WTC11 (cell line): ENCODE measurements around the gene SMYD1. TPM values are rescaled to one million over a fixed set of nuclear protein-coding genes. Genes with fewer than 3 reads are reported as not detected.
A peak's percentile ranks its signal among the peaks of the same experiment; 100 is the strongest.

Source experiments
- ATAC-seq: fragments of 200-7000 bp; cut with Tn5 transposase; 2 replicates; pipeline ENCODE4 v1.10.0; 2021; ENCODE audit warnings: mild to moderate bottlenecking, moderate library complexity
- CTCF ChIA-PET: fragments of 300-600 bp; sonication (Branson Sonifier 250); formaldehyde crosslinking; loops from one replicate; lab custom pipeline; 2021; ENCODE audit warnings: antibody characterized with exemption; lab: Charles Lee
- POLR2A ChIA-PET: fragments of 350-600 bp; sonication (Branson Sonifier 250); formaldehyde crosslinking; loops from one replicate; lab custom pipeline; 2021; ENCODE audit warnings: antibody characterized with exemption; lab: Charles Lee
- DNase-seq: peaks from one replicate; pipeline ENCODE4 v3.0.0; 2021; ENCODE audit warnings: low spot score
- H3K27ac Mint-ChIP-seq: 2 replicates; pipeline ENCODE4 v1.8.0; 2021; ENCODE audit warnings: mixed read lengths
- H3K27me3 Mint-ChIP-seq: 2 replicates; pipeline ENCODE4 v1.8.0; 2021; ENCODE audit warnings: low read depth, mild to moderate bottlenecking, moderate library complexity, mixed read lengths
- H3K36me3 Mint-ChIP-seq: 2 replicates; pipeline ENCODE4 v1.8.0; 2021; ENCODE audit warnings: mixed read lengths
- H3K4me1 Mint-ChIP-seq: 2 replicates; pipeline ENCODE4 v1.8.0; 2022; ENCODE audit warnings: mixed read lengths
- H3K4me3 Mint-ChIP-seq: 2 replicates; pipeline ENCODE4 v1.8.0; 2021; ENCODE audit warnings: mild to moderate bottlenecking, moderate library complexity, mixed read lengths
- H3K9me3 Mint-ChIP-seq: 2 replicates; pipeline ENCODE4 v1.8.0; 2021; ENCODE audit warnings: mixed read lengths
- CBFB ChIP-seq: sonication (generic); formaldehyde crosslinking; IDR thresholded peaks from 2 replicates; pipeline ENCODE4 v1.8.1; 2022; ENCODE audit warnings: mild to moderate bottlenecking, low read depth, missing genetic modification reagents
- ESRRA ChIP-seq: sonication (generic); formaldehyde crosslinking; IDR thresholded peaks from 2 replicates; pipeline ENCODE4 v1.8.1; 2022; ENCODE audit warnings: mild to moderate bottlenecking, missing genetic modification reagents, borderline replicate concordance
- GABPB1 ChIP-seq: sonication (generic); formaldehyde crosslinking; IDR thresholded peaks from 2 replicates; pipeline ENCODE4 v1.8.1; 2023; ENCODE audit warnings: mild to moderate bottlenecking, missing genetic modification reagents
- GTF2I ChIP-seq: fragments of 250-450 bp; sonication (Bioruptor Pico); conservative IDR thresholded peaks from 2 replicates; pipeline ENCODE4 v1.4.0; 2021; ENCODE audit warnings: mild to moderate bottlenecking
- IRF2 ChIP-seq: sonication (generic); formaldehyde crosslinking; IDR thresholded peaks from 2 replicates; pipeline ENCODE4 v1.8.0; 2022; ENCODE audit warnings: low read depth, missing genetic modification reagents, borderline replicate concordance
- KAT7 ChIP-seq: sonication (generic); formaldehyde crosslinking; IDR thresholded peaks from 2 replicates; pipeline ENCODE4 v1.8.1; 2023; ENCODE audit warnings: missing genetic modification reagents, mild to moderate bottlenecking, borderline replicate concordance
- MXD4 ChIP-seq: fragments of 250-450 bp; sonication (Bioruptor Pico); IDR thresholded peaks from 2 replicates; pipeline ENCODE4 v1.8.0; 2021; ENCODE audit warnings: mild to moderate bottlenecking, moderate library complexity, borderline replicate concordance
- NFYB ChIP-seq: sonication (generic); formaldehyde crosslinking; conservative IDR thresholded peaks from 2 replicates; pipeline ENCODE4 v1.8.0; 2022; ENCODE audit warnings: low read depth, missing genetic modification reagents
- SMAD3 ChIP-seq: sonication (generic); formaldehyde crosslinking; IDR thresholded peaks from 2 replicates; pipeline ENCODE4 v1.8.0; 2022; ENCODE audit warnings: missing genetic modification reagents, mild to moderate bottlenecking, borderline replicate concordance
- total RNA-seq: library from RNA; stranded (reverse); gene quantifications from 3 replicates; pipeline ENCODE4 v1.2.3, GENCODE V29; 2021
- TF ChIP-seq, protein P1 (sequence below): fragments of 200-600 bp; IDR thresholded peaks from 2 replicates; pipeline ENCODE4 v1.8.0; 2022; ENCODE audit warnings: antibody characterized with exemption
- TF ChIP-seq, protein P2 (sequence below): fragments of 250-450 bp; sonication (Bioruptor Pico); IDR thresholded peaks from 2 replicates; pipeline ENCODE4 v1.9.0; 2021; ENCODE audit warnings: moderate library complexity, mild to moderate bottlenecking, inconsistent platforms, borderline replicate concordance
- TF ChIP-seq, protein P3 (sequence below): fragments of 250-450 bp; sonication (Bioruptor Pico); IDR thresholded peaks from 2 replicates; pipeline ENCODE4 v2.1.2; 2022; ENCODE audit warnings: mild to moderate bottlenecking, moderate library complexity
- TF ChIP-seq, protein P4 (sequence below): sonication (generic); formaldehyde crosslinking; IDR thresholded peaks from 2 replicates; pipeline ENCODE4 v1.8.1; 2023; ENCODE audit warnings: mild to moderate bottlenecking, missing genetic modification reagents, borderline replicate concordance
- TF ChIP-seq, protein P5 (sequence below): sonication (generic); formaldehyde crosslinking; IDR thresholded peaks from 2 replicates; pipeline ENCODE4 v1.8.0; 2022; ENCODE audit warnings: mild to moderate bottlenecking, missing genetic modification reagents
- TF ChIP-seq, protein P6 (sequence below): sonication (generic); formaldehyde crosslinking; IDR thresholded peaks from 2 replicates; pipeline ENCODE4 v1.8.1; 2023; ENCODE audit warnings: mild to moderate bottlenecking, moderate library complexity, missing genetic modification reagents
- TF ChIP-seq, protein P7 (sequence below): sonication (generic); formaldehyde crosslinking; IDR thresholded peaks from 2 replicates; pipeline ENCODE4 v1.8.1; 2022; ENCODE audit warnings: low read depth, missing genetic modification reagents, borderline replicate concordance

SMYD1 gene
- total RNA-seq, 1 experiment from 2014 or later = not detected

DNA sequence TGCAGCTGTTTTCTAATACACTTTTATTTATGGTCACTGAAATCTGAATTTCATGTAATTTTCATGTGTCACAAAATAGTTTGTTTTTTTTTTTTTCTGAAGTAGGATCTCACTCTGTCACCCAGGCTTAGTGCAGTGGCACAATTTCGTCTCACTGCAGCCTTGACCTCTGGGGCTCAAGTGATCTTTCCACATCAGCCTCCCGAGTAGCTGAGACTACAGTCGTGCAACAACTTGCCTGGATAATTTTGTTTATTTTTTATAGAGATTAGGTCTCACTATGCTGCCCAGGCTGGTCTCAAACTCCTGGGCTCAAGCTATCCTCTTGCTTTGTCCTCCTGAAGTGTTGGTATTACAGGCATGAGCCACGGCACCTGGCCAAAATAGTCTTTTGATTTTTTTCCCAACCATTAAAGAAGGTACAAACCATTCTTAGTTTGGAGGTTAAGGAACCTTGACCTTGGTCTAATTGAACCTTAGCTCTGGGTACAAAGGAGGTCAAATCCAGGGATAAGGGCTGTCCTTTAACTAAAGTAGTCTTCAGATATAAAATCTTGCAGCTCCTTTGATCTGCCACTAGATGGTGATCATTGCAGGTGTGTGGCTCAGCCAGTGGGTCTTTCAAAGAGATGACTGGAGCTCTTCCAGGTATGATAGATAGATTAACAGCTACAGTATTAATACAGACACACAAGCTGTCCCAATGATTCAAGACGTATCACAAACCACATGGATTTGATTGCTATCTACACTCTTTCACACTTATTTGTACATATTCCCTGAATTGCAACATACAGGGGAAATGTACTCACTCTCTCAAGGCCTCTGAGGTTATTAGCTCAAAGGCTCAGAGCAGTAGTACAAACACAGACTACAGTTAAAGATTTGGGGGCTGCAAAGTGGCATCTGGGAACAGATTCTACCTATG lies 7.4 kb upstream of the SMYD1 start:
- ATAC-seq = peak; percentile 62
- ChIA-PET POLR2A (interaction anchor here (0.6 to 1.4 kb wide), 8 partner anchors 11 to 1568 kb away, joined by 3 to 6 read pairs (median 4); partner anchors contain the start of genes RNU2-63P and THNSL2), CTCF (interaction anchor here (0.6 to 4.2 kb wide), 62 partner anchors 8 to 612 kb away, joined by 3 to 200 read pairs (median 6); partner anchors contain the start of genes RNU2-63P and THNSL2)
- Mint-ChIP-seq H3K36me3 (no peaks in the 10 kb centered on the region), H3K27ac (no peak overlapping the region), H3K4me3 (no peak overlapping the region), H3K4me1 (peaks cover 16% of the 10 kb centered on the region), H3K9me3 (no peaks in the 10 kb centered on the region), H3K27me3 (no peaks in the 10 kb centered on the region)
- DNase-seq = peak; percentile 22
- no peak for TF ChIP-seq KAT7
- peak; percentile 52; the same call in 1 of the 2 replicates for TF ChIP-seq GABPB1
- TF ChIP-seq, protein P1, sequence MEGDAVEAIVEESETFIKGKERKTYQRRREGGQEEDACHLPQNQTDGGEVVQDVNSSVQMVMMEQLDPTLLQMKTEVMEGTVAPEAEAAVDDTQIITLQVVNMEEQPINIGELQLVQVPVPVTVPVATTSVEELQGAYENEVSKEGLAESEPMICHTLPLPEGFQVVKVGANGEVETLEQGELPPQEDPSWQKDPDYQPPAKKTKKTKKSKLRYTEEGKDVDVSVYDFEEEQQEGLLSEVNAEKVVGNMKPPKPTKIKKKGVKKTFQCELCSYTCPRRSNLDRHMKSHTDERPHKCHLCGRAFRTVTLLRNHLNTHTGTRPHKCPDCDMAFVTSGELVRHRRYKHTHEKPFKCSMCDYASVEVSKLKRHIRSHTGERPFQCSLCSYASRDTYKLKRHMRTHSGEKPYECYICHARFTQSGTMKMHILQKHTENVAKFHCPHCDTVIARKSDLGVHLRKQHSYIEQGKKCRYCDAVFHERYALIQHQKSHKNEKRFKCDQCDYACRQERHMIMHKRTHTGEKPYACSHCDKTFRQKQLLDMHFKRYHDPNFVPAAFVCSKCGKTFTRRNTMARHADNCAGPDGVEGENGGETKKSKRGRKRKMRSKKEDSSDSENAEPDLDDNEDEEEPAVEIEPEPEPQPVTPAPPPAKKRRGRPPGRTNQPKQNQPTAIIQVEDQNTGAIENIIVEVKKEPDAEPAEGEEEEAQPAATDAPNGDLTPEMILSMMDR = 0 out of 2 replicates have a peak, but pooled peaks have one; percentile 23

DNA sequence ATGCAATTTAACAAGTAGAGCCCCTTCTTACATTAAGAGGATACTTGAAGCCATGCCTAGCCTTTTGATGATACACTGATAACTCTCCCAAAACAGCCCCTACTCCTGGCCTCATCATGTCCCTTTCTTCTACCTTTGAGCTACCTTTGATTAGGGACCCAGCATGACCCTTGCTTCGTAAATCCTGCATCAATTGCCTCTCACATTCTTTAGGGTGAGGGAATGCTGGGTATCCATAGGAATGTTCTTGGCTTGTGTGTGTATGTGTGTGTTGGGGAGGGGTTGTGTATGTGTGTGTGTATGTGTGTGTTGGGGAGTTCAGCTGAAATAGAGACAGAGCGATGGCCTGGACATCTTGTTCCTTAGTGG lies 6.7 kb upstream of the SMYD1 start:
- no peaks in the 10 kb centered on the region for H3K36me3 Mint-ChIP-seq
- peak; percentile 33 for ATAC-seq
- H3K4me3 Mint-ChIP-seq = no peak overlapping the region
- CTCF ChIA-PET = interaction anchor here (0.7 to 4.2 kb wide), 56 partner anchors 8 to 611 kb away, joined by 3 to 200 read pairs (median 7); partner anchors contain the start of genes RNU2-63P and THNSL2
- POLR2A ChIA-PET = interaction anchor here (0.6 to 1.4 kb wide), 6 partner anchors 10 to 129 kb away, joined by 3 to 6 read pairs (median 4); partner anchors contain the start of genes RNU2-63P and THNSL2
- peaks cover 16% of the 10 kb centered on the region for H3K4me1 Mint-ChIP-seq
- H3K9me3 Mint-ChIP-seq = no peaks in the 10 kb centered on the region
- no peak for DNase-seq
- H3K27ac Mint-ChIP-seq = no peak overlapping the region
- TF ChIP-seq, protein P2, sequence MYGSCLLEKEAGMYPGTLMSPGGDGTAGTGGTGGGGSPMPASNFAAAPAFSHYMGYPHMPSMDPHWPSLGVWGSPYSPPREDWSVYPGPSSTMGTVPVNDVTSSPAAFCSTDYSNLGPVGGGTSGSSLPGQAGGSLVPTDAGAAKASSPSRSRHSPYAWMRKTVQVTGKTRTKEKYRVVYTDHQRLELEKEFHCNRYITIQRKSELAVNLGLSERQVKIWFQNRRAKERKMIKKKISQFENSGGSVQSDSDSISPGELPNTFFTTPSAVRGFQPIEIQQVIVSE = no peak
- TF ChIP-seq GABPB1 (peak; percentile 11; the same call in 1 of the 2 replicates), ESRRA (CRISPR knock-in tag) (no peak), KAT7 (no peak), CBFB (CRISPR knock-in tag) (no peak)
- no peaks in the 10 kb centered on the region for H3K27me3 Mint-ChIP-seq

DNA sequence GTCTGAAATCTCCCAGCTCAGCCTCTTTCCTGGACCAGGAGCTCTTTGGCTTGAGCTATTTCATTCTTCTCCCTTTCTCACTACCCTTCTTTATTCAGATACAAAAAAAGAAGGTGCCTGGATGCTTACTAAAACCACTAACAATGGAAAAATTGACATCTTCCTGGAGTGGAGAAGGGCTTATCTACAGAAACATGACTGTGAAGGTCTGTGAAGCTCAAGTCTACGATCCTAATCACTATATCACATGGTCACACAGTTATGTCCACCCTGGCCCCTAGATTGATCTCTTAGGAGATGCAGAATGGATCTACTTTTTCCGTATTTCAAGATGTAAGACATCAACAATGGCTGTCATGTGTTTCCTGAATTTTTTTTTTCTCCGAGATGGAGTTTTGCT lies 6.3 kb upstream of the SMYD1 start:
- Mint-ChIP-seq H3K27me3 (no peaks in the 10 kb centered on the region), H3K27ac (no peak overlapping the region), H3K4me1 (peaks cover 15% of the 10 kb centered on the region), H3K36me3 (no peaks in the 10 kb centered on the region), H3K4me3 (no peak overlapping the region), H3K9me3 (no peaks in the 10 kb centered on the region)
- DNase-seq = no peak
- ChIA-PET POLR2A (interaction anchor here (1.4 kb wide), 2 partner anchors 45 to 109 kb away, joined by 5 to 6 read pairs; partner anchors contain the start of genes RNU2-63P and THNSL2), CTCF (interaction anchor here (1.0 to 4.2 kb wide), 40 partner anchors 7 to 269 kb away, joined by 3 to 200 read pairs (median 10); partner anchors contain the start of genes RNU2-63P and THNSL2)
- ATAC-seq = no peak
- TF ChIP-seq, protein P3, sequence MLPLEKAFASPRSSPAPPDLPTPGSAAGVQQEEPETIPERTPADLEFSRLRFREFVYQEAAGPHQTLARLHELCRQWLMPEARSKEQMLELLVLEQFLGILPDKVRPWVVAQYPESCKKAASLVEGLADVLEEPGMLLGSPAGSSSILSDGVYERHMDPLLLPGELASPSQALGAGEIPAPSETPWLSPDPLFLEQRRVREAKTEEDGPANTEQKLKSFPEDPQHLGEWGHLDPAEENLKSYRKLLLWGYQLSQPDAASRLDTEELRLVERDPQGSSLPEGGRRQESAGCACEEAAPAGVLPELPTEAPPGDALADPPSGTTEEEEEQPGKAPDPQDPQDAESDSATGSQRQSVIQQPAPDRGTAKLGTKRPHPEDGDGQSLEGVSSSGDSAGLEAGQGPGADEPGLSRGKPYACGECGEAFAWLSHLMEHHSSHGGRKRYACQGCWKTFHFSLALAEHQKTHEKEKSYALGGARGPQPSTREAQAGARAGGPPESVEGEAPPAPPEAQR = no peak
- TF ChIP-seq, protein P4, sequence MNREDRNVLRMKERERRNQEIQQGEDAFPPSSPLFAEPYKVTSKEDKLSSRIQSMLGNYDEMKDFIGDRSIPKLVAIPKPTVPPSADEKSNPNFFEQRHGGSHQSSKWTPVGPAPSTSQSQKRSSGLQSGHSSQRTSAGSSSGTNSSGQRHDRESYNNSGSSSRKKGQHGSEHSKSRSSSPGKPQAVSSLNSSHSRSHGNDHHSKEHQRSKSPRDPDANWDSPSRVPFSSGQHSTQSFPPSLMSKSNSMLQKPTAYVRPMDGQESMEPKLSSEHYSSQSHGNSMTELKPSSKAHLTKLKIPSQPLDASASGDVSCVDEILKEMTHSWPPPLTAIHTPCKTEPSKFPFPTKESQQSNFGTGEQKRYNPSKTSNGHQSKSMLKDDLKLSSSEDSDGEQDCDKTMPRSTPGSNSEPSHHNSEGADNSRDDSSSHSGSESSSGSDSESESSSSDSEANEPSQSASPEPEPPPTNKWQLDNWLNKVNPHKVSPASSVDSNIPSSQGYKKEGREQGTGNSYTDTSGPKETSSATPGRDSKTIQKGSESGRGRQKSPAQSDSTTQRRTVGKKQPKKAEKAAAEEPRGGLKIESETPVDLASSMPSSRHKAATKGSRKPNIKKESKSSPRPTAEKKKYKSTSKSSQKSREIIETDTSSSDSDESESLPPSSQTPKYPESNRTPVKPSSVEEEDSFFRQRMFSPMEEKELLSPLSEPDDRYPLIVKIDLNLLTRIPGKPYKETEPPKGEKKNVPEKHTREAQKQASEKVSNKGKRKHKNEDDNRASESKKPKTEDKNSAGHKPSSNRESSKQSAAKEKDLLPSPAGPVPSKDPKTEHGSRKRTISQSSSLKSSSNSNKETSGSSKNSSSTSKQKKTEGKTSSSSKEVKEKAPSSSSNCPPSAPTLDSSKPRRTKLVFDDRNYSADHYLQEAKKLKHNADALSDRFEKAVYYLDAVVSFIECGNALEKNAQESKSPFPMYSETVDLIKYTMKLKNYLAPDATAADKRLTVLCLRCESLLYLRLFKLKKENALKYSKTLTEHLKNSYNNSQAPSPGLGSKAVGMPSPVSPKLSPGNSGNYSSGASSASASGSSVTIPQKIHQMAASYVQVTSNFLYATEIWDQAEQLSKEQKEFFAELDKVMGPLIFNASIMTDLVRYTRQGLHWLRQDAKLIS (CRISPR knock-in tag) = no peak
- TF ChIP-seq NFYB (CRISPR knock-in tag) = no peak
- TF ChIP-seq, protein P5, sequence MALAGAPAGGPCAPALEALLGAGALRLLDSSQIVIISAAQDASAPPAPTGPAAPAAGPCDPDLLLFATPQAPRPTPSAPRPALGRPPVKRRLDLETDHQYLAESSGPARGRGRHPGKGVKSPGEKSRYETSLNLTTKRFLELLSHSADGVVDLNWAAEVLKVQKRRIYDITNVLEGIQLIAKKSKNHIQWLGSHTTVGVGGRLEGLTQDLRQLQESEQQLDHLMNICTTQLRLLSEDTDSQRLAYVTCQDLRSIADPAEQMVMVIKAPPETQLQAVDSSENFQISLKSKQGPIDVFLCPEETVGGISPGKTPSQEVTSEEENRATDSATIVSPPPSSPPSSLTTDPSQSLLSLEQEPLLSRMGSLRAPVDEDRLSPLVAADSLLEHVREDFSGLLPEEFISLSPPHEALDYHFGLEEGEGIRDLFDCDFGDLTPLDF = no peak
- no peak for TF ChIP-seq SMAD3 (CRISPR knock-in tag)
- TF ChIP-seq, protein P6, sequence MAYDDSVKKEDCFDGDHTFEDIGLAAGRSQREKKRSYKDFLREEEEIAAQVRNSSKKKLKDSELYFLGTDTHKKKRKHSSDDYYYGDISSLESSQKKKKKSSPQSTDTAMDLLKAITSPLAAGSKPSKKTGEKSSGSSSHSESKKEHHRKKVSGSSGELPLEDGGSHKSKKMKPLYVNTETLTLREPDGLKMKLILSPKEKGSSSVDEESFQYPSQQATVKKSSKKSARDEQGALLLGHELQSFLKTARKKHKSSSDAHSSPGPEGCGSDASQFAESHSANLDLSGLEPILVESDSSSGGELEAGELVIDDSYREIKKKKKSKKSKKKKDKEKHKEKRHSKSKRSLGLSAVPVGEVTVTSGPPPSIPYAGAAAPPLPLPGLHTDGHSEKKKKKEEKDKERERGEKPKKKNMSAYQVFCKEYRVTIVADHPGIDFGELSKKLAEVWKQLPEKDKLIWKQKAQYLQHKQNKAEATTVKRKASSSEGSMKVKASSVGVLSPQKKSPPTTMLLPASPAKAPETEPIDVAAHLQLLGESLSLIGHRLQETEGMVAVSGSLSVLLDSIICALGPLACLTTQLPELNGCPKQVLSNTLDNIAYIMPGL (CRISPR knock-in tag) = no peak
- no peak for TF ChIP-seq MXD4 (CRISPR knock-in tag)
- TF ChIP-seq, protein P7, sequence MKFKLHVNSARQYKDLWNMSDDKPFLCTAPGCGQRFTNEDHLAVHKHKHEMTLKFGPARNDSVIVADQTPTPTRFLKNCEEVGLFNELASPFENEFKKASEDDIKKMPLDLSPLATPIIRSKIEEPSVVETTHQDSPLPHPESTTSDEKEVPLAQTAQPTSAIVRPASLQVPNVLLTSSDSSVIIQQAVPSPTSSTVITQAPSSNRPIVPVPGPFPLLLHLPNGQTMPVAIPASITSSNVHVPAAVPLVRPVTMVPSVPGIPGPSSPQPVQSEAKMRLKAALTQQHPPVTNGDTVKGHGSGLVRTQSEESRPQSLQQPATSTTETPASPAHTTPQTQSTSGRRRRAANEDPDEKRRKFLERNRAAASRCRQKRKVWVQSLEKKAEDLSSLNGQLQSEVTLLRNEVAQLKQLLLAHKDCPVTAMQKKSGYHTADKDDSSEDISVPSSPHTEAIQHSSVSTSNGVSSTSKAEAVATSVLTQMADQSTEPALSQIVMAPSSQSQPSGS (CRISPR knock-in tag) = no peak
- no peak for TF ChIP-seq GTF2I (CRISPR knock-in tag)
- TF ChIP-seq IRF2 (CRISPR knock-in tag) = no peak
